ENCODE results near the gene GPC5.

Gene GPC5

DNA sequence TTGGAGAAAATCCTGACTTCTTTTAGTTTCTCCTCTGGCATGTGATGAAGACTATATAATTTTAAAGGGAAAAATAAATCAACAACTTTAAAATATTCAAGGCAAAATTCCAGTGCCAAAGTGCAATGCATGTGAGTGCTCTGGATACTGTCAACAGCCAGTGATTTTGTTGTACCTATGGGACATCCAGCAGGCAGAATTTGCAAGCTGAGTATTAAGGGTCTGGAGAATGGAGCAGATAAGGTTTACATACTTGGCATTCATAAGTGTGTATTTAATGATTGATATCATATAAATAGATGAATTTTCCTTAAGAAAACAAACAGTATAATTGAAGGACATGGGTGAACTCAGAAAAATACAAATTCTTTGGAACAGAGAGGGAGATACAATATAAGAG, 703.4 kb downstream of the GPC5 start:
- Mint-ChIP-seq H3K4me3 (no peak overlapping the region), H3K27me3 (no peaks in the 10 kb centered on the region), H3K27ac (no peak overlapping the region), H3K9me3 (no peaks in the 10 kb centered on the region), H3K4me1 (ENCODE audit: low read depth) (no peaks in the 10 kb centered on the region), H3K36me3 (ENCODE audit: low read depth) (no peaks in the 10 kb centered on the region)

GRCh38 chr13:92103689-92104153, 705.3 kb downstream of the GPC5 start:
- no peaks in the 10 kb centered on the region for H3K9me3 Mint-ChIP-seq
- H3K36me3 Mint-ChIP-seq (ENCODE audit: low read depth): no peaks in the 10 kb centered on the region
- H3K27me3 Mint-ChIP-seq: no peaks in the 10 kb centered on the region
- no peaks in the 10 kb centered on the region for H3K4me1 Mint-ChIP-seq (ENCODE audit: low read depth)
- no peak overlapping the region for H3K4me3 Mint-ChIP-seq
- no peak overlapping the region for H3K27ac Mint-ChIP-seq

DNA sequence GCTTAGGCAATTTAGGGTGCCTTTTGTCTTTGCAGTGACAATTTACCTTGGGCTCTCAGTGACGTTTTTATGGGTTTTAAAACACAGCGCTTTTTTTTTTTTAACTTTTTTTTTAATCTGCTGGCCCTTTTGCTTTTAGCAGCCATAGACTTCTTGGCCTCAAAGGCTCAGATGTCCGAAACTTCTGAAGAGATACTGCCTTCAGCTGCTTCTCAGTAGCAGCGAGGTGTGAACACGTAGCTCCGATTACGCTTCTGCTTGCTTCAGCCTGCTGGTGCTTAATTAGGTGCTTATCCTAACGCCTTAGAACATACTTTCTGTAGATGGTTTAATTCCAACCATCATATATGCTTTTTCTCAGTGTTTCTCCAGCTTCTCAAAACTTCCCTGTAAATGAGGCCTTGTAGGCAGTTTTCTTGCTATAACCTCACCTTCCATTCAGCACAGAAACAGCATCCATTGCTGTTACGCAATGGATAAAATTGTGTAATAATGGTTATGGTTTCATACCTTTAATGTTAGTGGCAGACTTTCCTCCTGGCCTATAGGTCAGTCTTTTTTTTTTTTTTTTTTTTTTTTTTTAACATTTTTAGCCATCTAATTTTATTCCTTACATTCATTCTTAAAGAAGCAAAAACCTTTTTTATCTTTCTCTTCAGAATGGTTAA, 723.9 kb downstream of the GPC5 start:
- no peaks in the 10 kb centered on the region for H3K4me1 Mint-ChIP-seq (ENCODE audit: low read depth)
- no peaks in the 10 kb centered on the region for H3K36me3 Mint-ChIP-seq (ENCODE audit: low read depth)
- peaks cover 19% of the 10 kb centered on the region for H3K9me3 Mint-ChIP-seq
- no peak overlapping the region for H3K27ac Mint-ChIP-seq
- no peaks in the 10 kb centered on the region for H3K27me3 Mint-ChIP-seq
- no peak overlapping the region for H3K4me3 Mint-ChIP-seq

GRCh38 chr13:92126399-92126798, 728.0 kb downstream of the GPC5 start:
- H3K9me3 Mint-ChIP-seq: peaks cover 15% of the 10 kb centered on the region

GRCh38 chr13:92135509-92135908, 737.1 kb downstream of the GPC5 start:
- no peaks in the 10 kb centered on the region for H3K36me3 Mint-ChIP-seq (ENCODE audit: low read depth)
- H3K4me1 Mint-ChIP-seq (ENCODE audit: low read depth): no peaks in the 10 kb centered on the region
- no peaks in the 10 kb centered on the region for H3K27me3 Mint-ChIP-seq
- H3K4me3 Mint-ChIP-seq: no peak overlapping the region
- no peak overlapping the region for H3K27ac Mint-ChIP-seq
- peaks cover 20% of the 10 kb centered on the region for H3K9me3 Mint-ChIP-seq

More at GRCh38 chr13:92126399-92126798, 728.0 kb downstream of the GPC5 start:
- Mint-ChIP-seq H3K4me1 (ENCODE audit: low read depth) (no peaks in the 10 kb centered on the region), H3K27ac (no peak overlapping the region), H3K27me3 (no peaks in the 10 kb centered on the region), H3K4me3 (no peak overlapping the region), H3K36me3 (ENCODE audit: low read depth) (no peaks in the 10 kb centered on the region)

DNA sequence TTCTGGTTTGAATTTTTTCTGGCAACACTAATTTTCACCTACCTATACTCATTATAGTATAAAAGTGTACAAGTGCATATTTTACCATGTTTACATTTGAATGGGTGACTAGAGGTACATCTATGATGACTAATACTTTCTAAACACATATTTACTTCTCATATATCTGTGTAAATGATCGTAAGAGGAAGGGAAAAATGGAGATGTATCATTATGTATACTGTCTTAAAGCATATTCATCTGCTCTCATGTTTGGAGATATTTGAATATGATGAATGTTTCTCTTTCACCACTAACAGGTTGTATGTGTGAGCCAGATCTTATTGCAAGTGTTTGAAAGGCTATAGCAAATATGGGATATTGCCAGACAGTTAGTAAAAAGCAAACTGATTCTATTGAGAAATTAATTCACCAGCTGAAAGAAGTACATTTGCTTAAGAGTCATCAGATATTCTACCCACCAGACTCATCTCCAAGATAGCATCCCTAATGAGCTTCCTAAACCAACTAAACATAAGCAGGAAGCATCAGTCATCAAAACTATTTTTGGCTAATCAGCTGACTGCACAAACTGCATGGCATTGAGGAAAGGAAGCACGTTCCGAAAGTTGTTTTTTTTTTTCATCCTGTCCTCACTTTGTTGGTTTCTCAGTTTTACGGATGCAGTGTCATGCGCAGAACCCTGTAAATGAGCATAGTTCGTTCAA, 738.2 kb downstream of the GPC5 start:
- H3K27me3 Mint-ChIP-seq: no peaks in the 10 kb centered on the region
- H3K27ac Mint-ChIP-seq: no peak overlapping the region
- H3K4me1 Mint-ChIP-seq (ENCODE audit: low read depth): no peaks in the 10 kb centered on the region
- H3K9me3 Mint-ChIP-seq: peaks cover 20% of the 10 kb centered on the region
- H3K4me3 Mint-ChIP-seq: no peak overlapping the region
- no peaks in the 10 kb centered on the region for H3K36me3 Mint-ChIP-seq (ENCODE audit: low read depth)

DNA sequence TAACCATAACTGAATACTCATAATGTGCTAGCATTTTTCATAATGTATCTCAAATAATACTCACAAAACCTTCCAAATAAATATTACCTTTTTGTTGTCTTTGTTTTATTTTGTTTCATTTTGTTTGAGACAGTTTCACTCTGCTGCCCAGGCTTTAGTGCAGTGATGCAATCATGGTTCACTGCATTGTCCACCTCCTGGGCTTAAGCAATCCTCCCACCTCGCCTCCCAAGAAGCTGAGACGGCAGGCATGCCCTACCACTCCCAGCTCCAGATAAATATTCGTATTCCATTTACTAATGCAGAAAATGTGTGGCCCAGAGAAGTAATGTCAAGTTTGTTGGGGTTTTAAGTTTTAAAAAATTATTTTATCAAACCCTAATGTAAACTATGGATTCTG, 739.1 kb downstream of the GPC5 start:
- Mint-ChIP-seq H3K9me3 (peaks cover 20% of the 10 kb centered on the region), H3K4me1 (ENCODE audit: low read depth) (no peaks in the 10 kb centered on the region), H3K4me3 (no peak overlapping the region), H3K27ac (no peak overlapping the region), H3K36me3 (ENCODE audit: low read depth) (no peaks in the 10 kb centered on the region), H3K27me3 (no peaks in the 10 kb centered on the region)

- no peak overlapping the region for H3K27ac Mint-ChIP-seq
- H3K36me3 Mint-ChIP-seq (ENCODE audit: low read depth): no peaks in the 10 kb centered on the region
- H3K27me3 Mint-ChIP-seq: no peaks in the 10 kb centered on the region
- no peak overlapping the region for H3K4me3 Mint-ChIP-seq
- no peaks in the 10 kb centered on the region for H3K4me1 Mint-ChIP-seq (ENCODE audit: low read depth)
- peaks cover 6% of the 10 kb centered on the region for H3K9me3 Mint-ChIP-seq
Measured at GRCh38 chr13:92143766-92144165, 745.3 kb downstream of the GPC5 start.

DNA sequence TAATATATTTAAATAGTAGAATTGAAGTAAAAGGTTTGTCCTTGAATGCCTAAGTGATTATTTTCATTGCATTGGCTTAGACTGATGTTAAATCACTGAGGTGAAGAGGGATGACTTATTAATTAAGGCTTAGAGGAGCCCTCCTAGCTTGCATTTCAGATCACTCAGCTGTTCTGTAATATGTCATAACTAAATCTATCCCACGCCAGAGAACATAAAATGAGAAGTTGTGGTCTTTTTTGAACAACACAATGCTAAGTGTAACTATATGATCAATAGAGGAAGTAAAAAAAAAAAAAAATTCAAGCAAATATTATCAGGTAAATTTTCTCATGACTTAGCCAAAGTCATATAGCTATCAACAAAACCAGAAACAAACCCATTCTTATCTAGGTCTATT, 752.2 kb downstream of the GPC5 start:
- H3K27me3 Mint-ChIP-seq: no peaks in the 10 kb centered on the region
- no peak overlapping the region for H3K27ac Mint-ChIP-seq
- H3K36me3 Mint-ChIP-seq (ENCODE audit: low read depth): no peaks in the 10 kb centered on the region
- H3K9me3 Mint-ChIP-seq: peaks cover 3% of the 10 kb centered on the region
- H3K4me1 Mint-ChIP-seq (ENCODE audit: low read depth): no peaks in the 10 kb centered on the region
- H3K4me3 Mint-ChIP-seq: no peak overlapping the region

- H3K9me3 Mint-ChIP-seq: peaks cover 6% of the 10 kb centered on the region
- no peaks in the 10 kb centered on the region for H3K4me1 Mint-ChIP-seq (ENCODE audit: low read depth)
- no peak overlapping the region for H3K27ac Mint-ChIP-seq
- no peaks in the 10 kb centered on the region for H3K27me3 Mint-ChIP-seq
- no peaks in the 10 kb centered on the region for H3K36me3 Mint-ChIP-seq (ENCODE audit: low read depth)
- no peak overlapping the region for H3K4me3 Mint-ChIP-seq
Measured at GRCh38 chr13:92158346-92158745, 759.9 kb downstream of the GPC5 start.

DNA sequence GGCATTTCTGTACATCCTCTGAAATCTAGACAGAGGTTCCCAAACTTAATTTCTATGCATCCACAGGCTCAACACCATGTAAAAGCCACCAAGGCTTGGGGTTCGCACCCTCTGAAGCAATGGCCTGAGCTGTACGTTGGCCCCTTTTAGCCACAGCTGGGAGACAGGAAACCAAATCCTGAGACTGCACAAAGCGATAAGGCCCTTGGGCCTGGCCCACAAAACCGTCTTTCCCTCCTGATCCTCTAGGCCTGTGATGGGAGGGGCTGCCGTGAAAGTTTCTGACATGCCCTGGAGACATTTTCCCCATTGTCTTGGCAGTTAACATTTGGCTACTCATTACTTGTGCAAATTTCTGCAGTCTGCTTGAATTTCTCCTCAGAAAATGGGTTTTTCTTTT, 766.4 kb downstream of the GPC5 start:
- H3K36me3 Mint-ChIP-seq (ENCODE audit: low read depth): no peaks in the 10 kb centered on the region
- H3K9me3 Mint-ChIP-seq: peaks cover 3% of the 10 kb centered on the region
- H3K27me3 Mint-ChIP-seq: no peaks in the 10 kb centered on the region
- no peak overlapping the region for H3K27ac Mint-ChIP-seq
- no peak overlapping the region for H3K4me3 Mint-ChIP-seq
- H3K4me1 Mint-ChIP-seq (ENCODE audit: low read depth): no peaks in the 10 kb centered on the region

- Mint-ChIP-seq H3K27me3 (no peaks in the 10 kb centered on the region), H3K36me3 (ENCODE audit: low read depth) (no peaks in the 10 kb centered on the region), H3K4me1 (ENCODE audit: low read depth) (no peaks in the 10 kb centered on the region), H3K4me3 (no peak overlapping the region), H3K9me3 (no peaks in the 10 kb centered on the region), H3K27ac (no peak overlapping the region)
Measured at GRCh38 chr13:92172191-92172590, 773.8 kb downstream of the GPC5 start.

- Mint-ChIP-seq H3K27me3 (no peaks in the 10 kb centered on the region), H3K4me1 (ENCODE audit: low read depth) (no peaks in the 10 kb centered on the region), H3K4me3 (no peak overlapping the region), H3K36me3 (ENCODE audit: low read depth) (no peaks in the 10 kb centered on the region), H3K9me3 (no peaks in the 10 kb centered on the region), H3K27ac (no peak overlapping the region)
Measured at GRCh38 chr13:92173254-92173653, 774.8 kb downstream of the GPC5 start.

- no peaks in the 10 kb centered on the region for H3K4me1 Mint-ChIP-seq (ENCODE audit: low read depth)
- no peaks in the 10 kb centered on the region for H3K9me3 Mint-ChIP-seq
- H3K36me3 Mint-ChIP-seq (ENCODE audit: low read depth): no peaks in the 10 kb centered on the region
- no peak overlapping the region for H3K27ac Mint-ChIP-seq
- no peak overlapping the region for H3K4me3 Mint-ChIP-seq
- no peaks in the 10 kb centered on the region for H3K27me3 Mint-ChIP-seq
Measured at GRCh38 chr13:92175330-92175729, 776.9 kb downstream of the GPC5 start.

GRCh38 chr13:92177966-92178365, 779.5 kb downstream of the GPC5 start:
- H3K9me3 Mint-ChIP-seq: no peaks in the 10 kb centered on the region
- no peaks in the 10 kb centered on the region for H3K36me3 Mint-ChIP-seq (ENCODE audit: low read depth)
- no peaks in the 10 kb centered on the region for H3K27me3 Mint-ChIP-seq
- H3K27ac Mint-ChIP-seq: no peak overlapping the region
- H3K4me1 Mint-ChIP-seq (ENCODE audit: low read depth): no peaks in the 10 kb centered on the region
- no peak overlapping the region for H3K4me3 Mint-ChIP-seq

DNA sequence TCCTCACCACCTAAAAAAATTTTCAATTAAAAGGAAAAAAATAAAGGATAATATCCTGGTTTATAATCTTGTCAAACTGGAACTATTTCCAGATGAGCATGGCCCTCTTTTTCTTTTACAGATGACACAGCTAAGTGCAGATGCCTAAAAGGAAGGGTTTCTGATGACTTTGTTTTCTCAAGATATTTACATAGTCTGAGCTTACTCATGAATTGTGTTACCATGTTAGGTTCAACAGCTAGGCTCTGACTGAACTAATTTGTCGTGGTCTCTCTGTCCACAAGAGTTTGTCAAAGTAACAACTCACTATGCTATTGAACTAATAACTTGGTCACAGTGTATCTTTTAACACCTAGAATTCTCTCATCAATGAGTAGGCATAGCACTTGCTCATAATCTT, 780.8 kb downstream of the GPC5 start:
- Mint-ChIP-seq H3K27me3 (no peaks in the 10 kb centered on the region), H3K27ac (no peak overlapping the region), H3K4me3 (no peak overlapping the region), H3K9me3 (no peaks in the 10 kb centered on the region), H3K36me3 (ENCODE audit: low read depth) (no peaks in the 10 kb centered on the region), H3K4me1 (ENCODE audit: low read depth) (no peaks in the 10 kb centered on the region)
